HG03064 (cell line): ENCODE data around the gene SMCO4.

Source experiments
- ATAC-seq: cut with Tn5 transposase; IDR thresholded peaks from one replicate; pipeline ENCODE4 v1.9.1; 2021; ENCODE audit warnings: low read depth; ENCODE audit not compliant: unreplicated experiment

Gene SMCO4

DNA sequence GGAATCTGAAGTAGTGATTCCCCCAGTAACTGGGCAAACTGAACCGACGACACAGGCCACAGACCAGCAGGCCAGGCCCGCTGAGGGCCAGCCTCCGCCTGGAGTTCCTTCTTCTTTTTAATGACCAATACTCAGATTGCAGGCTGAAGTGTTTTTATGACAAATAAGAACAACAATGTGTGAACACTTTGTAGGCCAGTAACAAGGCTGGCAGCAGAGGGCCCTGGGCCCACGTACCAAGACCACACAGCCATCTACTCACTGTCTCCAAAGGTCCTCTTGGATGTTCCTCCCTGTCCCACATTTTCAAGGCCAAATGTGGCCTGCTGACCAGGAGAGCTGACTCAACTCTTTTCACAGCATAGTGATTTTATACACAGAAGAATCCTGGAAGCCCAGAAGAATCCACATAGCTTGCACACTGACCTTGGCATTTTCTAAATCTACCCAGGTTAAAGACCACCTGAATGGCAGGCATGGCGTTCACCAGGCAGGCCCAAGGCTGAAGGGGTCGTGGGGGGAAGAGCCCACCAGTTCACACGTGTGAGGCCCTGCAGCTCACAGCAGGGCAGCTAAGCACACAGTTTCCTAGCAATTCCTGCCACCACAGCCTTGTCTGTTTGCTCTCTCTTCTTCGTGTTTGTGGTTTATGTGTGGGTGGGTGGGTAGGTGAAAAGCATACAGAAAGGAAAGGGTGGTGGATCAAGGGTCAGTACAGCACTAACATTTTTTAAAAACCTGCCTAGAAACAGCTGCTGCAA is 13.3 kb downstream of the SMCO4 start:
- no peak for ATAC-seq

DNA sequence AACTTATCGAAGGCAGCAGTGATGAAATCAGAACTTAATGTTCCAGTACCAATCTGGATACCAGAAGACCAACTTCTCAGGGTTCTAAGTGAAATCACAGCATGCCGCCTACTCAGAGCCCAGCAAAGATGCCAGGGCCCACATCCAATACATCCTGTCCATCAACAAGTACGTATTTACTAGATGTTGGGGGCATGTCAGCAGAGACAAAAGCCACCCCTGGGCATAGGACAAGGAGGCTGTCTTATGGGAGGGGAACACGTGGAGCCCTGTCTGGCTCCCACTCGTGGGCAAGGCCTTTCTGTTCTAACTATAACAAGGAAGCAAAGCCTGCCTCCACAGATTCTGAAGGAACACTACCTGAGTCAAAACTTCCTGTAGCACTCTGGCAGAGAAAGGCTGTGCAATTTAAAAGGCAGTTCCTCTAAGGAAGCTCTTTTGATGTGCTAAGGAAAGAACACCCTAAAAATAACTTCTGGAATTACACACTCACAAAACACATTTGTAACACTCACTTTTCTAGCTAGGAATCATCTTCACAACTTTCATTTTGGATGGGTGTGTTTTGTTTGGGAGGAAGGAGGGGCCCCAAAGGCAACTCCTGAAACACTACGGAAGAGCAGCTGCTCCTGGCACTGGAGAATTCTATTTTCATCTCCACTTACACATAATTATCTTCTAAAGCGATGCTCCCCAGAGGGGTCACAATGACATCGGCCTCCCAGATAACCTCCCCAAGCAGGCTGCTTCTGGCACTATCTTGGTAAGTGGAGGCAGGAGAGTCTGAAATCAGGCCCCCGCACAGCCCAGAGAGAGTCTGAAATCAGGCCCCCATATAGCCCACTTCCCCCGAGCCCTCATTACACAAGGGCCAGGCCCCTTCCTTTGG is 14.2 kb downstream of the SMCO4 start:
- no peak for ATAC-seq

DNA sequence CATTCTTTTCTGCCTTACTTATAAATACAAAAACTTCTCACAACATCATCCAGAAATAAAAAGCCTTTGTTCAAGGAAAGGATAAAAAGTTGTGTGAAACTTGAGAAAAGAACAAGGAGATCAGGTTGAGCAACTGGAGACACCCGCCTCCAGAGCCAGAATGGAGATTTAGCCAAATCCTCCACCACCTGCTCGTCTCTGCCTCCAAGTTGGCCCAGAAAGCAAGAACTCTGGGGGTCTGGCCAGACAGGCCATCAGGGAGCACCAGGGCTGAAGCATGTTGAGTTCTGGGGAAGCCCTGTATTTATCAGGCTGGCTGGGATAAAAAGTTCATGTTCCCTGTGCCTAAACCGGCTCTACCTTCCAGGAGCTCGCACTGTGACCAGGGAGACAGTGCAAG is 14.9 kb downstream of the SMCO4 start:
- no peak for ATAC-seq

DNA sequence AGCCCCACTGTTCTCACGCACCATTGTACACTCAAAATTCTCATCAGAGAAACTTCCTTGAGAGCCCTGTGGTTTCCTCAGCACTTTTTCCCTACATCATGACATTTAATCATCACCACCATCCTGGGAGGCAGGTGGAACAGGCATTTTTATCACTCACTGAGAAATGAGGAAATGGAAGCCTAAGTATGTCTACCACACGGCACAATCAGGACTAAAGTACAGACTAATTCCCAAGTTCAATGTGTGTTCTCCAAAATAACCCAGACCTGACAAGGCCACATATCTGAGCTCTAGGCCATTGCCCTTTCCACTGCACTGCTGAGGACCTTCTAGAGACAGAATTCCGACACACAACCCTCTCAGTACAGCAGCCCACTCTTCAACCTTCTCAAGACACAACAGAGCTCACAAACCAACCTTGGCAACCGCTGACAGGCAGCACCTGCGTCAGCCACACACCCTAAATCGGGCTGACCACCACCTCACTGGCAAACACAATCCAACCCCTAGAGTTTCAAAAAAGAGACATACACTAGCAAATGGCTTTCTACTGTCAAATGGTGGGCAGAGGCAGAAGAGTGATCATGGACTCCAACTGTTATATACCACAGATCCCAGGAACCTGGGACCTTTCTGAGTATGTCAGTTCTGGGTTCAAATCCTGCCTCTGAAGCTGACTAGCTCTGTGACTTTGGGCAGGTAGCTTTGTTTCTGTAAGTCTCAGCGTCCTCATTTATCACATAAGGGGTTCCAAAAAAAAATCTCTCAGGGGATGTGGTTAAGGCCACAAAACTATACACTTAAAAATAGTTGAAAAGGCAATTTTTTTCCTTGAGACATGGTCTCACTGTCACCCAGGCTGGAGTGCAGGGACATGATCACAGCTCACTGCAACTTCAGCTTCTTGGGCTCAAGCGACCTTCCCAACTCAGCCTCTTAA is 16.3 kb downstream of the SMCO4 start:
- no peak for ATAC-seq

DNA sequence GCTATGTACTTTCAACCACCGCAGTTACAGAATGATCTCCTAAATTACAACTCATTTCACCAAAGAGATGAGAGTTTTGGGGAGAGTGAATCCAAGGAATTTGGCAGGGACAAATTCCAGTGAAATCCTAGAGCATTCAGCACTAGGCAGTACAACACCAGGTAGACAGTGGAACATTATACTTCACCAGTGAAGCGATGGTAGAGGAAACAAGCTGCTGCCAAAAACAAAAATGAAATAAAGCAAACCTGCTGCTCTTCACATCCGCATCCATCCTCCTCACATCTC is 16.9 kb downstream of the SMCO4 start:
- ATAC-seq = no peak

DNA sequence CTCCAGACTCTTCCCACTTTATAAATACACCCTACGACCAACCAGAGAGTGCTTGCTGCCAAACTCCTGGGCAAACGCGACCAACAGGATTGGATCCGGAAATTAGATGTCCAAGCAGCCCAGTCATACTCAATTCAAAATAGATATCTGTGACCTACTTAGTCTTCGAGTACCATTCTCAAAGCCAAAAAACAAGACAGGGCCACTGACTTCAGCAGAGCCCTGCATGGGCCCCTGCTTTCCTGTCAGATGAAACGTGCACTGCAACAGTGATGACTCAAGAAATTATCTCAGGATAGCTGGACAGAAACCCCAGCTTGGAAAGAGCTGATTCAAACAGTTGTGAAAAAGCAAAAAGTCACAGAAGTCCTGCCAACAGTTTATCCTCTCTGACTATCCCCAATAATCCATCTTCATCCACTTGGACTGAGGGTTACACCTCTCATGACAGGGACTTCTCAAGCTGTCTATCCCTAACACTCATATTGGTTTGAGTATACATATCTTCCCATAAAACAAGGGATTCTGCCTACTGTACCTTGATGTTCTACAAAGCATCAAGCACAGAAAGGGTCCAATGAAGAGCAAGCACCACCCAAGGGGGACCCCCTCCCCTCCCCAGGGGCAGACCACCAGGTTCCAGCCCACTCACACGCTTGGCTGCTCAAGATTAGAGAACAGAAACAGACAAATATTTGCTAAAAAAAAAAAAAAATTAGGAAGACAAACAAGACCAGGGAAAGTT is 17.4 kb downstream of the SMCO4 start:
- no peak for ATAC-seq

DNA sequence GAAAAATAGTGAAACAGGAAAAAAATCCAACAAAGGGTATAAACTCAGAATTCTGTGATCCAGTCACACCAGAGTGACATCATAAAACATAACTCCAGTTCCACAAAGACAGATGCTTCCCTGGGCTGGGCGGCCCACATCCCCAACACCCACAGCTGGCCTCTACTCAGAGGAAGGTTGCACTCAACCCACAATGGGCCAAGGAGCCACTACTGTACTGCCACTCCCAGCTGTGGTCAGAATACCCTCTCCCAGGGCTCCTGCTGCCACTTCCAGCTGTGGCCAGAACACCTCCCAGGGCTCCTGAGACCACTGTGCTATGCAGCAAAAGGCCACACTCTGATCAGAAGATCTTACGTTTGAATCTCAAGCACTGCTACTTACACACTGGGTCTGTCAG is 18.3 kb downstream of the SMCO4 start:
- ATAC-seq = no peak

DNA sequence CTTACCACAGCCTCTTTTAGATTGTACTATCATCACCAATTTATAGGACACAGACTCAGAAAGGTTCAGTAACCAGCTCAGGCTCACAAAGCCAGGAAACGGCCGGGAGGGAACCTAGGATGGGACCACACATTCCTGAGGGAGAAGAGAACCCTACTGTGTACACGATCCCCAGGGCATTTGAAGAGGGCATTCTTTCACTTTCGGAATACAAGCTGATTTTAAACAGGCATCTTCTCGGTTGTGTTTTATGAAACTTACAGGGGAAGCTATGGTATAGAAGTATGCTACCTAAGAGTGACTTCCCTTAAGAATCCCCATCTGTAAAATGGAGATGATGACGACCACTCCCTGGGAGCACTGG is 19.0 kb downstream of the SMCO4 start:
- ATAC-seq = peak; percentile 35

DNA sequence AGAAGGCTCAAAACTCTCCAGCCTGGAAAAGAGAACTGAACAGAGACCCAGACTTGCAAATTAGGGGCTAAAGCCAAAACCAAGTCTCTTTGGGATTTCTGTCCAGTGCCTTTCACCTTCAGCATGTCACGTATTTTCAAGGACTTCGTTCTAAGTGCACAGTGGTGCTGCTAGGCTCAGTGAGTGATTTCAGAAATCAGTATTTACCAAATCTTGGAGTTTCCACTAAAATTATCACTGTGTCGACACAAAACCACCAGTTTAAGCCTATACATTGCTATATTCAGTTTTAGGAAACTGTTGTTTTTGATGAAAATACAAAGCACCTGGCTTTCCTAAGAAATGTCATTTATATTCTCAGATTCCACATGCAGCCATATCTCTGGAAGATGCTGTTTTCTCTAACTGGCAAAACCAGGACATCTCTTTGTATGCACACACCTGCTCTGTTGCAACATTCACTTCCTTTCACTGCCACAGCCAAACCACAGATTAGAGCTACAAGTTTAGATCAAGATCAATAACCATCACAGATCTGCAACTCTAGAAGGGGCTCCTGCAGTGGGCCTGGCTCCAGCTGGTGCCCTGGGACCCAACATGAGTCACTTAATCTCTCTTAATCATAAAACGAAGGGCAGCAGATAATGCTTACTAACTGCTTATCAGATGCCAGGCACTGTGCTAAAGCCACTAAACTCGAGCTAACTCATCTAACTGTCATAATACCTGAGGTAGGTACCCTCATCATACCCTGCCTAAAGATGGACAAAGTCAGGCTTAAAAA is 22.3 kb downstream of the SMCO4 start:
- ATAC-seq = no peak

DNA sequence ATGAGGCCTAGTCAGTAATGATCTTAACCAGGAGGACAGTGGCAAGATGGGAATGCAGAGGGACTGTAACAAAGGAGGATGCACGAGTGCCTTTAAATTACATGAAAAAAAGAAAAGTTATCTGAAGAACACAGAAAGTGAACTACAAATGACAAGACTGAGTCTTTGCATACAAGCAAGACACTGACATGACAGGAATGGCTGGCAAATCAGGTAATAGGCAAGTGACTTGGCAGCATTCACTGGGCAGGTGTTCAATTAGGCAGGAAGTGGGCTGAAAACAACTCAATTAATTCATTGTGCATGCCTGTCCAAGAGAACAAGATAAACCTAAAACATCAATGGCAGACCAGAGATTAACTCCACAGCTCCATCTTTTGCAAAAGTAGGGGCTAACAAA is 24.0 kb downstream of the SMCO4 start:
- no peak for ATAC-seq

DNA sequence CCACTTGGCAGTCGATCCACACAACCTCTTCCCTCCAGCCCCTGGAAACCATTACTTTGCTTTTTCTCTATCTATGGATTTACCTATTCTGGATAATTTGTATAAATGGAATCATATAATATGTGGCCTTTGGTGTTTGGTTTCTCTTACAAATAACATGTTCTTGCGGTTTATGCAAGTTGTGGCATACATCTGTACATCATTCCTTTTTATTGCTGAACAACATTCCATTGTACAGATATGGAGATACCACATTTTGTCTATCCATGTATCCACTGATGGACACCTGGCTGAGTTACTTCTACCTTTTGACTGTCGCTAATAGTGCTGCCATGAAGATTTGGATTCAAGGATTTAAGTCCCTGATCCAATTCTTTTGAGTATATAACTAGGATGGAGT is 25.1 kb downstream of the SMCO4 start:
- ATAC-seq = no peak

DNA sequence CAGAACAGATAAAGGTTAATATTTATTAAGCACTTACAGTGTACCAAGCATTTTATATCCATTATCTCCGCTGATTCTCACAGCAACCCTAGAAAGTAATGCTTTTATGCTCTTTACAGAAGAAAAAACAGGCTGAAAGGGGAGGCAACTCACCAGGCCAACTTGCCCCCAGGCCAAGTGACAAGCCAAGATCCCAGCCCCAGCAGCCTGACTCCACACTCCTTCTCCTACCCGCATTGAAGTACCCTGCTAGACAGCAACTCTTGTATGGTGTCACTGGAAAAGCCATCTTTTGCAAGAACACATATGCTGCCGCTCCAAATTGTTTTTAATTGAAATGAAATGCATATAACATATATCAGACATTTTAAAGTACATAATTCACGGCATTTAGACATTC is 25.6 kb downstream of the SMCO4 start:
- no peak for ATAC-seq

DNA sequence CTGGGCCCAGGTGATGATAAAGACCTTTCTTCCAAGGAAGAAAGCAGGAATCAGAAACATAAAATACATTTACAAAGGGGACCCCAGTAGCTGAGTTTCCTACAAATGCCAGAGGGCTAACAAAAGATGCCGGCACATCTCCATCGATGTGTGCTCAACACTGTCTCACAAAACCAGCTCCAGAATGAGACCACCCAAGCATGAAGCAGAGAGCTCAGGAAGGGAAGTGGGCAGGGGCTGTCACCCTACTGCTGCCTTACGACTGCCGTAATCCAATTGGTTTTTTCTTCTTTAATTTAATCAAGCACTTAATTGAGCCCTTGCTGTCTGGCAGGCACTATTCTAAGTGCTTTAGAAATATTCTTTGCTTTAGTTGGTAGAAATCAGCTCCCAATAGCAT is 26.1 kb downstream of the SMCO4 start:
- ATAC-seq = no peak

DNA sequence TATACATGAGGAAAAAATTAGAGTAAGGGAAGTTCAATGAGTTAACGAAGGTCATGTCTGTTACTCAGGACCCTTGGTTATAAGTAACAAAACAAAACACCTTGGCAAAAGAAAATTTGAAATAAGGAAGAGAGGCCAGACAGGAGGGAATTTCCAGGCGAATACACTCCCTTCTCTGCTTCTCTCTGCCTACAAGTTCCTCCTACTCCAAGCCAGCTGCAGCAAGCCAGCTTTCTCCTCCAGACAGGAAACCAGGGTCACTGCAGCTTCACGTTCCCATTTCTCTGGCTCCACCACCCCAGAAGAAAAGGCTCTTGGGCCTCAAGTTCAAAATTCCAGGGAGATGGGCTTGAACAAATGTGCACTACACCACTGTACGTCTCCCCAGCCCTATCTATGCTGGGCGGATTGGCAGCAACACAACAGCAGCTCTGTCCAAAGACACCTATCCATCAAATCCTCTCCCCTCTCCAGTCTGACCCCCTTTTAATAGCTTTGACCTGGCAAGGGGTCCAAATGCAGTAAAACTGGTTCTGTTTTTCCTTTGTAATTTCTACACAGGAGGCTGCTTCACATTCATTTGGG is 27.7 kb downstream of the SMCO4 start:
- ATAC-seq = no peak

DNA sequence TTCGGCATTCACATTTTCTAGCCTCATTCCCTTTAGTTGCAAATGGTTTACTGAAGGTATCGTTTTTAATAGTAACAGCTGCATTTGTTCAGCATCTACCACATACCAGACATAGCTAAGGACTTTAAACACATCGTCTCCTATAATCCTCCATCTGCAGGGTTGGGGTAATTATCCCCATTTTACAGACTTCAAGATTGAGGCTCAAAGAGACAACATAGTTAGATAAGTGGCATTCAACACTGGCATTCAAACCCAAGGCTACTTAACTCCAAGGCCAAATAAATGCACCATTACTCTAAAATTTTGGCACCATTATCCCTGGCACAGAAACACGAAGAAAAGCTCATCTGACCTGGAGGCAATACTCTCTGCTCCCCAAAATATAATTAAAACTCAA is 28.5 kb downstream of the SMCO4 start:
- no peak for ATAC-seq

DNA sequence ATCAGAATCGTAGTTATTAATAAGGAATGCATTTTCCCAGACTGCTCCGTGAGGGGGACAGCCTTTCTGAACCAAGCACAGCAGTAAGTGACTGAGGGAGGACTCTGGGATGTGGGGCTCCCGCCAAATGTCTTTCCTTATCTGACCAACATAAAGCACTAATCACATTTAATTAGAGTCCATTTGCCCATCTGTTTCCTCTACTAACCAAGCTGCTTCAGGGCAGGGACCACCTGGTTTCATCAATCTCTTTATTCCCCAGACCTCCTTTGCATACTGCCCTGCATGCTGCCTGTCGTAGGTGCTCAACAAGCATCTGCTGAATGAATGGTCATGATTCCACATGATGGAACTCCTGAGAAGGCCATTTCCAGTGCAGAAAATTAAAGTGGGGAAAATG is 29.4 kb downstream of the SMCO4 start:
- ATAC-seq = no peak

DNA sequence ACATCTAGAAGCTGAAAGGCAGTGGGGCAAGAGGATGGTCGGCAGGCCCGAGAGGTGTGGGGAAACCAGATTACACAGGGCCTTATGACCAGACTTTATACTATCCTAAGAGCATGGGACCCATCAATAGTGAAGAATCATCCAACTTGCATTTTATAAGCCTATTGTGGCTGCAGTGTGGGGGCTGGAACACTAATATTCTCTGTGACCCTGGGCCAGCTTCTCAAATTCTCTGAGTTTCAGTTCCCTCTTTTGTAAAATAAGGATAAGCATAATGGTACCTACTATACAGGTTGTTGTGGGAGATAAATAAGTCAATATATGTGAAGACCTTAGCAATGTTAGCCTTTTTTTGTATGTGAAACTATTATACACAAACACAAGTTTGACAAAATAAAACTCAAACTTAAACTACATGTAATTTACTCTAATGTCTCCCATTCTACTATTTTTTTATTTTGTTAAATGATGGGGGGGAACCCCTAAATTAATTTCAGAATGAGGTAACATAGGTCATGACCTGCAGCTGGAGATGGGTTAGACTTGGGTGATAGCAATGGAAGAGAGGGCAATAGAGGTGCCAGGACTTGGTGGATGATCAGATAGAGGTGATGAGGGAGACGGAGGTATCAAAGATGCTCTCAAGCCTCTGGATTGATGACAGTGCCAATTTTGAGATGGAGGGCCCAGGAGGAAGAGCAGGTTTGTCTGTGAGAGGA is 30.1 kb downstream of the SMCO4 start:
- peak; percentile 60 for ATAC-seq

DNA sequence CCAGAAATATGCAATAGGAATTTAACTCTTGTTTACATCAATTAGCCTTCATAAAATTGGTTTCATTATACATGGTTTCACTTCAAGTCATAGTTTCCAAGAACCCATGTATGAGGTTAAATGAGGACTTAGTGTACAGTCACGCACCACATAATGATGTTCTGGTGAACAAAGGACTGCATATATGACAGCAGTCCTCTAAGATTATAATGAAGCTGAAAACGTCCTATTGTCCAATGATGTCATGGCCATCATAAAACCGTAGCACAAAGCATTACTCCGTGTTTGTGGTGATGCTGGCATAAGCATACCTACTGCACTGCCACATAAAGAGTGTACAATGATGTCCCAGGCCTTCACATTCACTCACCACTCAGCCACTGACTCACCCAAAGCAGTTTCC is 31.1 kb downstream of the SMCO4 start:
- peak; percentile 72 for ATAC-seq
